ENCODE measurements around the gene DNASE2. TPM values are rescaled to one million over a fixed set of nuclear protein-coding genes. Genes with fewer than 3 reads are reported as not detected.

The DNASE2 gene
- total and polyA plus RNA-seq, 2 of the 8 experiments (the other 6 are each of a cell fraction or from before 2014, with no cell fraction given): 33.2 to 48.2 TPM

- TF ChIP-seq FOSL1 (IDR thresholded peaks at IDR 0.05; ENCODE audit: insufficient read depth, low read depth, low read length): no peak
- no peak for TF ChIP-seq TAF7 (optimal IDR thresholded peaks at IDR 0.05; ENCODE audit: borderline replicate concordance, low read depth, low read length)
- TF ChIP-seq BACH1 (IDR thresholded peaks at IDR 0.05; ENCODE audit: low read length): 0 out of 2 replicates have a peak, but pooled peaks have one; percentile 42
- peak; percentile 6; the same call in 1 of the 2 replicates for TF ChIP-seq TBP (IDR thresholded peaks at IDR 0.05; ENCODE audit: low read depth, low read length)
- TF ChIP-seq RAD21 (IDR thresholded peaks at IDR 0.05 in 1 of 2, conservative IDR thresholded peaks at IDR 0.05 in 1 of 2; ENCODE audit: low read depth in 2 of 2, low read length in 2 of 2): peak; percentile 25 to 46; a peak in 2 of 4 replicates
- no peak; the same call in 1 of the 2 replicates for TF ChIP-seq ATF2 (IDR thresholded peaks at IDR 0.05; ENCODE audit: low read length)
- peak in 1 of 2 experiments; percentile 65; a peak in 1 of 3 replicates for TF ChIP-seq POLR2A (IDR thresholded peaks at IDR 0.05; ENCODE audit: control extremely low read depth in 1 of 2, low read depth in 2 of 2, low read length in 2 of 2)
- TF ChIP-seq USF2 (IDR thresholded peaks at IDR 0.05; ENCODE audit: low read length): no peak
- no peak for TF ChIP-seq RXRA (IDR thresholded peaks at IDR 0.05; ENCODE audit: insufficient read depth, low read depth, low read length)
- peak; percentile 54; the same call in 1 of the 2 replicates for TF ChIP-seq SP4 (IDR thresholded peaks at IDR 0.05; ENCODE audit: low read length)
- TF ChIP-seq, protein P1, sequence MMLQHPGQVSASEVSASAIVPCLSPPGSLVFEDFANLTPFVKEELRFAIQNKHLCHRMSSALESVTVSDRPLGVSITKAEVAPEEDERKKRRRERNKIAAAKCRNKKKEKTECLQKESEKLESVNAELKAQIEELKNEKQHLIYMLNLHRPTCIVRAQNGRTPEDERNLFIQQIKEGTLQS (IDR thresholded peaks at IDR 0.05; ENCODE audit: insufficient read depth, low read depth, low read length): no peak
- TF ChIP-seq ZNF274 (IDR thresholded peaks at IDR 0.05; ENCODE audit: borderline replicate concordance, extremely low read depth, low read length): no peak
- peak; percentile 42; the same call in 1 of the 2 replicates for TF ChIP-seq SP1 (IDR thresholded peaks at IDR 0.05; ENCODE audit: low read depth, low read length)
- no peak for TF ChIP-seq SUZ12 (IDR thresholded peaks at IDR 0.05; ENCODE audit: low read length)
- no peak for TF ChIP-seq SIX5 (IDR thresholded peaks at IDR 0.05; ENCODE audit: low read depth, low read length)
Observed at GRCh38 chr19:12825254-12826131, 55.8 kb downstream of the DNASE2 start (continued).

Data from H1 (cell line).